ENCODE results near the gene GUCD1. TPM values are rescaled to one million over a fixed set of nuclear protein-coding genes. Genes with fewer than 3 reads are reported as not detected.

GUCD1 gene
- total RNA-seq, 1 experiment from 2014 or later: 87.4 TPM

GRCh38 chr22:24563246-24563645 lies 8.3 kb upstream of the GUCD1 start:
- no peaks in the 10 kb centered on the region for H3K27me3 Mint-ChIP-seq (ENCODE audit: low read depth)
- Histone ChIP-seq H4K20me1 (ENCODE audit: control insufficient read depth, insufficient read depth, insufficient read length) (no peaks in the 10 kb centered on the region), H3K4me1 (ENCODE audit: insufficient read depth, low read length) (no peaks in the 10 kb centered on the region), H2BK15ac (ENCODE audit: low read depth, low read length) (no peak overlapping the region), H3K23me2 (ENCODE audit: insufficient read length, low read depth, low read length, poor library complexity, severe bottlenecking) (no peaks in the 10 kb centered on the region), H3K18ac (ENCODE audit: insufficient read length, low read depth, low read length) (no peak overlapping the region), H4K91ac (ENCODE audit: insufficient read length, low read depth, low read length) (no peak overlapping the region), H2AK5ac (ENCODE audit: insufficient read length, low read length) (no peak overlapping the region), H2AFZ (ENCODE audit: low read length) (no peak overlapping the region), H3K79me1 (ENCODE audit: insufficient read depth, low read depth, low read length, poor library complexity, severe bottlenecking) (no peaks in the 10 kb centered on the region), H4K5ac (ENCODE audit: insufficient read length, low read depth, low read length) (no peak overlapping the region), H2BK5ac (ENCODE audit: insufficient read length, low read length) (no peak overlapping the region), H3K14ac (ENCODE audit: insufficient read depth, low read length) (no peak overlapping the region), H3K27ac (ENCODE audit: insufficient read length, low read depth, low read length) (no peak overlapping the region), H3K56ac (ENCODE audit: insufficient read length, low read depth, low read length) (no peak overlapping the region), H2BK20ac (ENCODE audit: low read depth, low read length, poor library complexity, severe bottlenecking) (no peak overlapping the region), H3K9me3 (ENCODE audit: control insufficient read depth, low read depth, low read length) (no peaks in the 10 kb centered on the region), H2BK12ac (ENCODE audit: insufficient read length, low read depth, low read length) (no peak overlapping the region), H3K9ac (ENCODE audit: extremely low read depth, insufficient read length, low read length) (no peak overlapping the region), H3K4ac (ENCODE audit: low read depth, low read length) (no peak overlapping the region), H3K23ac (ENCODE audit: insufficient read length, low read depth, low read length) (no peak overlapping the region), H3K79me2 (ENCODE audit: insufficient read depth, low read length) (peaks cover 55% of the 10 kb centered on the region), H3K4me2 (ENCODE audit: insufficient read depth, insufficient read length, low read length) (no peak overlapping the region), H2BK120ac (ENCODE audit: low read depth, low read length, poor library complexity, severe bottlenecking) (no peak overlapping the region), H3K27me3 (ENCODE audit: insufficient read depth, low read length) (no peaks in the 10 kb centered on the region), H4K8ac (replicated peaks; ENCODE audit: insufficient read length, low read depth, low read length) (no peak overlapping the region), H3T11ph (ENCODE audit: low read length) (no peak overlapping the region)
- no peak overlapping the region for H3K4me3 Mint-ChIP-seq
- no peaks in the 10 kb centered on the region for H3K9me3 Mint-ChIP-seq
- DNase-seq: no peak
- TF ChIP-seq, protein P1, sequence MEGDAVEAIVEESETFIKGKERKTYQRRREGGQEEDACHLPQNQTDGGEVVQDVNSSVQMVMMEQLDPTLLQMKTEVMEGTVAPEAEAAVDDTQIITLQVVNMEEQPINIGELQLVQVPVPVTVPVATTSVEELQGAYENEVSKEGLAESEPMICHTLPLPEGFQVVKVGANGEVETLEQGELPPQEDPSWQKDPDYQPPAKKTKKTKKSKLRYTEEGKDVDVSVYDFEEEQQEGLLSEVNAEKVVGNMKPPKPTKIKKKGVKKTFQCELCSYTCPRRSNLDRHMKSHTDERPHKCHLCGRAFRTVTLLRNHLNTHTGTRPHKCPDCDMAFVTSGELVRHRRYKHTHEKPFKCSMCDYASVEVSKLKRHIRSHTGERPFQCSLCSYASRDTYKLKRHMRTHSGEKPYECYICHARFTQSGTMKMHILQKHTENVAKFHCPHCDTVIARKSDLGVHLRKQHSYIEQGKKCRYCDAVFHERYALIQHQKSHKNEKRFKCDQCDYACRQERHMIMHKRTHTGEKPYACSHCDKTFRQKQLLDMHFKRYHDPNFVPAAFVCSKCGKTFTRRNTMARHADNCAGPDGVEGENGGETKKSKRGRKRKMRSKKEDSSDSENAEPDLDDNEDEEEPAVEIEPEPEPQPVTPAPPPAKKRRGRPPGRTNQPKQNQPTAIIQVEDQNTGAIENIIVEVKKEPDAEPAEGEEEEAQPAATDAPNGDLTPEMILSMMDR (conservative IDR thresholded peaks at IDR 0.05): no peak
- WGBS (ENCODE audit: extremely low coverage, insufficient read length, low lambda C conversion rate): no CpG with 5 or more reads among the region's 2 CpGs
- no peaks in the 10 kb centered on the region; a peak in 1 of 4 replicates for H3K4me1 Mint-ChIP-seq
- no peak overlapping the region for H3K27ac Mint-ChIP-seq
- peaks cover 32 to 69% (median 55%) of the 10 kb centered on the region in 3 experiments; a peak in 6 of 7 replicates for H3K36me3 Mint-ChIP-seq (ENCODE audit: insufficient read depth in 1 of 3, low read depth in 3 of 3)
